ENCODE results near the gene IGF2BP2. TPM values are rescaled to one million over a fixed set of nuclear protein-coding genes. Genes with fewer than 3 reads are reported as not detected.

IGF2BP2 gene
- total RNA-seq, 1 experiment from 2014 or later: 75.9 TPM

DNA sequence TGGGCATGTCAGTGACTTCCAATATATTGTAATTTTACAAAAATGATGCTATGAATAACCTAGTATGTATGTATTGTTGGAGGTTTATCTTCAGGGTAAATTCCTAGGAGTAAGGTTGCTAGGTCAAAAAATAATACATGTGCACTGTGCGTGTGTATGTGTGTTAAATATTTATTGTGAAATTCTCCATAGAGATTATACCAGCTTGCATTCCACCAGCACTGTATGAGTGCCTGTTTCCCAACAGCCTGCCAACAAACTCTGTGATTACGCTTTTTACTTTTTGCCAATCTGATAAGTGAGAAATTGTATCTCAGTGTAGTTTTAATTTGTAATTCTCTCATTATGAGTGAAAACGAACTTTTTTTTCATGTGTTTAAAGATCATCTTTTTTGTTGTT is 12.6 kb upstream of the IGF2BP2 start:
- peak overlapping the region; percentile 66 for H3K27ac Mint-ChIP-seq (ENCODE audit: unreplicated experiment)
- 0 out of 2 replicates have a peak, but pooled peaks cover 7% of the 10 kb centered on the region for H3K4me1 ChIP-seq
- H3K36me3 ChIP-seq (ENCODE audit: control insufficient read depth, insufficient read depth, low read length): no peaks in the 10 kb centered on the region
- H3K36me3 Mint-ChIP-seq (ENCODE audit: insufficient read depth, unreplicated experiment): peaks cover 10% of the 10 kb centered on the region
- BruUV-seq (replicated peaks): no TSS peak
- H3K27me3 ChIP-seq (replicated peaks; ENCODE audit: control insufficient read depth, insufficient read depth, low read length): no peaks in the 10 kb centered on the region
- no peak overlapping the region for H3K4me3 ChIP-seq (ENCODE audit: low read depth, low read length)
- peaks cover 14% of the 10 kb centered on the region for H3K4me1 Mint-ChIP-seq (ENCODE audit: low read depth, unreplicated experiment)
- TF ChIP-seq CTCF (IDR thresholded peaks at IDR 0.05; ENCODE audit: insufficient read depth in 1 of 2, low read depth in 1 of 2, low read length in 1 of 2, severe bottlenecking in 1 of 2, unreplicated experiment in 1 of 2): no peak
- intact Hi-C loops (cut with micrococcal nuclease; ENCODE audit: unreplicated experiment): loop anchor here (5.0 kb wide), 1 partner anchor 75 kb away; no protein-coding TSS in a partner anchor
- POLR2A ChIA-PET: interaction anchor here (0.6 to 0.7 kb wide), 2 partner anchors 13 to 162 kb away, joined by 3 read pairs; partner anchors contain the start of gene IGF2BP2
- CTCF ChIA-PET: interaction anchor here (0.7 kb wide), 1 partner anchor 177 kb away, joined by 4 read pairs; no protein-coding TSS in a partner anchor
- DNase-seq: no peak
- peak overlapping the region; percentile 61 for H3K4me3 Mint-ChIP-seq (ENCODE audit: unreplicated experiment)
- H3K9me3 ChIP-seq: no peaks in the 10 kb centered on the region
- H3K9me3 Mint-ChIP-seq (ENCODE audit: unreplicated experiment): no peaks in the 10 kb centered on the region
- H3K27me3 Mint-ChIP-seq (ENCODE audit: insufficient read depth, unreplicated experiment): no peaks in the 10 kb centered on the region

- Mint-ChIP-seq H3K9me3 (ENCODE audit: unreplicated experiment) (peaks cover 15% of the 10 kb centered on the region), H3K27me3 (ENCODE audit: insufficient read depth, unreplicated experiment) (no peaks in the 10 kb centered on the region), H3K36me3 (ENCODE audit: insufficient read depth, unreplicated experiment) (peaks cover 32% of the 10 kb centered on the region), H3K4me3 (ENCODE audit: unreplicated experiment) (no peak overlapping the region), H3K4me1 (ENCODE audit: low read depth, unreplicated experiment) (peaks cover 21% of the 10 kb centered on the region), H3K27ac (ENCODE audit: unreplicated experiment) (no peak overlapping the region)
- intact Hi-C loops (cut with micrococcal nuclease; ENCODE audit: unreplicated experiment): no loop called here
- Histone ChIP-seq H3K4me1 (no peaks in the 10 kb centered on the region), H3K27me3 (replicated peaks; ENCODE audit: control insufficient read depth, insufficient read depth, low read length) (no peaks in the 10 kb centered on the region), H3K9me3 (peaks cover 2% of the 10 kb centered on the region; the same call in 1 of the 2 replicates), H3K36me3 (ENCODE audit: control insufficient read depth, insufficient read depth, low read length) (no peaks in the 10 kb centered on the region; the same call in 1 of the 2 replicates), H3K4me3 (ENCODE audit: low read depth, low read length) (no peak overlapping the region)
- CTCF ChIA-PET: no interaction called here
- BruUV-seq (replicated peaks): no TSS peak
- no peak for TF ChIP-seq CTCF (IDR thresholded peaks at IDR 0.05; ENCODE audit: insufficient read depth in 1 of 2, low read depth in 1 of 2, low read length in 1 of 2, severe bottlenecking in 1 of 2, unreplicated experiment in 1 of 2)
- POLR2A ChIA-PET: no interaction called here
- DNase-seq: no peak
Observed at GRCh38 chr3:185831990-185832389, 7.1 kb upstream of the IGF2BP2 start.

DNA sequence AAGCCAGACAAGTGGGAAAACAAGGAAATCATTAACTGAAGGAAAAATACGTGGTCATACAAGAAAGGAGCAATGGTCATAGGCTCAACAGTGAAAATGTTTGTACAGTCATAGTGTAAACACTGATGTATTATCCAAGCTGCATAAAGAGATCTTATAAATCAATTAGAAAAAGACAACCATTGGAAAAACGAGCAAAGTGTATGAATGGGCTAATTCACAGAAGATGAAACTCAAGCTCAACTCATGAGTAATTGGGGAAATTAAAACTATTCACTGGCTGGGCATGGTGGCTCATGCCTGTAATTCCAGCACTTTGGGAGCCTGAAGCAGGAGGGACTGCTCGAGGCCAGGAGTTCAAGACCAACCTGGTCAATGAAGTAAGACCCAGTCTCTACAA is 6.4 kb upstream of the IGF2BP2 start:
- H3K36me3 ChIP-seq (ENCODE audit: control insufficient read depth, insufficient read depth, low read length): no peaks in the 10 kb centered on the region; the same call in 1 of the 2 replicates
- H3K27me3 ChIP-seq (replicated peaks; ENCODE audit: control insufficient read depth, insufficient read depth, low read length): no peaks in the 10 kb centered on the region
- ChIA-PET POLR2A (no interaction called here), CTCF (no interaction called here)
- no peak overlapping the region for H3K4me3 ChIP-seq (ENCODE audit: low read depth, low read length)
- Mint-ChIP-seq H3K27ac (ENCODE audit: unreplicated experiment) (no peak overlapping the region), H3K36me3 (ENCODE audit: insufficient read depth, unreplicated experiment) (peaks cover 34% of the 10 kb centered on the region), H3K27me3 (ENCODE audit: insufficient read depth, unreplicated experiment) (no peaks in the 10 kb centered on the region), H3K4me1 (ENCODE audit: low read depth, unreplicated experiment) (peaks cover 25% of the 10 kb centered on the region), H3K4me3 (ENCODE audit: unreplicated experiment) (no peak overlapping the region), H3K9me3 (ENCODE audit: unreplicated experiment) (peaks cover 15% of the 10 kb centered on the region)
- intact Hi-C loops (cut with micrococcal nuclease; ENCODE audit: unreplicated experiment): no loop called here
- TF ChIP-seq CTCF (IDR thresholded peaks at IDR 0.05; ENCODE audit: insufficient read depth in 1 of 2, low read depth in 1 of 2, low read length in 1 of 2, severe bottlenecking in 1 of 2, unreplicated experiment in 1 of 2): no peak
- H3K9me3 ChIP-seq: peaks cover 2% of the 10 kb centered on the region; the same call in 1 of the 2 replicates
- DNase-seq: no peak
- H3K4me1 ChIP-seq: no peaks in the 10 kb centered on the region
- BruUV-seq (replicated peaks): no TSS peak
